Natural killer cell (primary cell): ENCODE measurements around the gene SH3BP5. TPM values are rescaled to one million over a fixed set of nuclear protein-coding genes. Genes with fewer than 3 reads are reported as not detected.

Experiments used
- ATAC-seq, 3 donors: fragments of 150-1000 bp in 2 of 3; fragments of 200-7000 bp in 1 of 3; cut with Tn5 transposase; 1 replicate in 1 of 3; 2 replicates in 2 of 3; pipeline ENCODE4 v1.10.0; 2021; ENCODE audit warnings: mild to moderate bottlenecking in 2 of 3, moderate library complexity in 2 of 3
- DNase-seq, 2 donors: peaks; one replicate each; pipeline versions ENCODE4 v3.0.0 to v3.0.0-alpha.2; 2013 to 2021; ENCODE audit warnings: mixed read lengths in 1 of 2
- H3K27ac ChIP-seq: one replicate; pipeline ENCODE4 v1.5.1; 2013; ENCODE audit warnings: mild to moderate bottlenecking, low read length
- H3K27me3 ChIP-seq: one replicate; pipeline ENCODE4 v1.6.1; 2013; ENCODE audit warnings: low read length; ENCODE audit not compliant: control insufficient read depth, insufficient read depth
- H3K36me3 ChIP-seq: one replicate; pipeline ENCODE4 v1.6.1; 2013; ENCODE audit warnings: low read length; ENCODE audit not compliant: control insufficient read depth, insufficient read depth
- H3K4me1 ChIP-seq: one replicate; pipeline ENCODE4 v1.6.1; 2013; ENCODE audit warnings: low read length; ENCODE audit not compliant: control insufficient read depth, insufficient read depth
- H3K4me3 ChIP-seq: one replicate; pipeline ENCODE4 v1.5.1; 2013; ENCODE audit warnings: low read length
- H3K9me3 ChIP-seq: one replicate; pipeline ENCODE4 v1.6.1; 2013; ENCODE audit warnings: low read length; ENCODE audit not compliant: control insufficient read depth, insufficient read depth
- H3K27ac Mint-ChIP-seq, 2 donors: one replicate each; pipeline ENCODE4 v1.8.0; 2022; ENCODE audit warnings: mild to moderate bottlenecking in 2 of 2, mixed read lengths in 2 of 2, moderate library complexity in 1 of 2
- H3K27me3 Mint-ChIP-seq, 2 donors: one replicate each; pipeline ENCODE4 v1.8.0; 2022; ENCODE audit warnings: low read depth in 2 of 2, mixed read lengths in 2 of 2
- H3K36me3 Mint-ChIP-seq: one replicate; pipeline ENCODE4 v1.8.0; 2022; ENCODE audit warnings: mixed read lengths
- H3K4me1 Mint-ChIP-seq, 2 donors: one replicate each; pipeline ENCODE4 v1.8.0; 2022; ENCODE audit warnings: mixed read lengths in 2 of 2
- H3K4me3 Mint-ChIP-seq: one replicate; pipeline ENCODE4 v1.8.0; 2022; ENCODE audit warnings: mild to moderate bottlenecking, moderate library complexity, mixed read lengths
- H3K9me3 Mint-ChIP-seq, 2 donors: one replicate each; pipeline ENCODE4 v1.8.0; 2022; ENCODE audit warnings: mixed read lengths in 2 of 2
- WGBS: methylation state at CpG from one replicate; pipeline ENCODE4 v1.1.7; 2013; ENCODE audit warnings: missing lambda C conversion rate; ENCODE audit not compliant: insufficient coverage; 5-methylcytosine and 5-hydroxymethylcytosine counted together
- intact Hi-C: fragments of 100-400 bp; cut with micrococcal nuclease; formaldehyde crosslinking; loops from one replicate; pipeline ENCODE4 v1.14.2; 2022
- total RNA-seq, 4 donors: library from RNA; stranded (reverse); fragments of 120-200 nt in 1 of 4; gene quantifications; one replicate each; pipeline versions ENCODE4 v1.2.3 to v1.2.4, GENCODE V29; 2013 to 2022
- TF ChIP-seq, protein P1 (sequence below): fragments of 200-600 bp; IDR thresholded peaks from one replicate; pipeline ENCODE4 v1.8.0; 2022; ENCODE audit warnings: antibody characterized with exemption

The SH3BP5 gene
- total RNA-seq, 3 donors from 2014 or later (not counting 1 experiment from before 2014, with no cell fraction given) = 89.4 to 129 (median 91.0) TPM

DNA sequence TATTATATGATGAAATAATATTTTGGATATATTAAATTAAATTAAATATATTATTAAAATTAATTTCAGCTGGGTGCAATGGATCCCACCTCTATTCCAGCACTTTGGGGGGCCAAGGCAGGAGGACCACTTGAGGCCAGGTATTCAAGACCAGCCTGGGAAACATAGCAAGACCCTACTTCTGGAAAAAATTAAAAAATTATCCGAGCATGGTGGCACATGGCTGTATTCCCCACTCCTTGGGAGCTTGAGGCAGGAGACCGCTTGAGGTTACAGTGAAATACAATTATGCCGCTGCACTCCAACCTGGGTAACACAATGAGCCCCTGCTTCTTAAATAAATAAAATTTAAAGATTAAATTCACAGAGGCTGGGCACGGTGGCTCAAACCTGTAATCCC lies 61.4 kb downstream of the SH3BP5 start:
- Mint-ChIP-seq H3K27me3 (no peaks in the 10 kb centered on the region), H3K9me3 (no peaks in the 10 kb centered on the region), H3K27ac (peak overlapping the region; percentile 92 to 98), H3K4me3 (peak overlapping the region; percentile 91), H3K36me3 (no peaks in the 10 kb centered on the region), H3K4me1 (peaks cover 86 to 91% of the 10 kb centered on the region in 2 donors)
- intact Hi-C loops = no loop called here
- H3K4me1 ChIP-seq = peaks cover 98% of the 10 kb centered on the region
- WGBS = 97% methylated on average over 4 of the region's 4 CpGs
- H3K36me3 ChIP-seq = peaks cover 32% of the 10 kb centered on the region
- H3K27ac ChIP-seq = peak overlapping the region; percentile 89
- no peak for DNase-seq
- H3K9me3 ChIP-seq = no peaks in the 10 kb centered on the region
- H3K4me3 ChIP-seq = no peak overlapping the region
- no peak for ATAC-seq
- no peaks in the 10 kb centered on the region for H3K27me3 ChIP-seq
- TF ChIP-seq, protein P1, sequence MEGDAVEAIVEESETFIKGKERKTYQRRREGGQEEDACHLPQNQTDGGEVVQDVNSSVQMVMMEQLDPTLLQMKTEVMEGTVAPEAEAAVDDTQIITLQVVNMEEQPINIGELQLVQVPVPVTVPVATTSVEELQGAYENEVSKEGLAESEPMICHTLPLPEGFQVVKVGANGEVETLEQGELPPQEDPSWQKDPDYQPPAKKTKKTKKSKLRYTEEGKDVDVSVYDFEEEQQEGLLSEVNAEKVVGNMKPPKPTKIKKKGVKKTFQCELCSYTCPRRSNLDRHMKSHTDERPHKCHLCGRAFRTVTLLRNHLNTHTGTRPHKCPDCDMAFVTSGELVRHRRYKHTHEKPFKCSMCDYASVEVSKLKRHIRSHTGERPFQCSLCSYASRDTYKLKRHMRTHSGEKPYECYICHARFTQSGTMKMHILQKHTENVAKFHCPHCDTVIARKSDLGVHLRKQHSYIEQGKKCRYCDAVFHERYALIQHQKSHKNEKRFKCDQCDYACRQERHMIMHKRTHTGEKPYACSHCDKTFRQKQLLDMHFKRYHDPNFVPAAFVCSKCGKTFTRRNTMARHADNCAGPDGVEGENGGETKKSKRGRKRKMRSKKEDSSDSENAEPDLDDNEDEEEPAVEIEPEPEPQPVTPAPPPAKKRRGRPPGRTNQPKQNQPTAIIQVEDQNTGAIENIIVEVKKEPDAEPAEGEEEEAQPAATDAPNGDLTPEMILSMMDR = no peak

GRCh38 chr3:15269091-15269989 lies 63.0 kb downstream of the SH3BP5 start:
- Histone ChIP-seq H3K4me3 (no peak overlapping the region), H3K36me3 (peaks cover 37% of the 10 kb centered on the region), H3K27ac (peak overlapping the region; percentile 67), H3K4me1 (peaks cover 94% of the 10 kb centered on the region), H3K27me3 (no peaks in the 10 kb centered on the region), H3K9me3 (no peaks in the 10 kb centered on the region)
- Mint-ChIP-seq H3K36me3 (no peaks in the 10 kb centered on the region), H3K9me3 (no peaks in the 10 kb centered on the region), H3K4me1 (peaks cover 86 to 90% of the 10 kb centered on the region in 2 donors), H3K4me3 (peak overlapping the region; percentile 76), H3K27ac (peak overlapping the region; percentile 92 to 98), H3K27me3 (no peaks in the 10 kb centered on the region)
- intact Hi-C loops = loop anchor here (2.0 to 5.0 kb wide), 3 partner anchors 33 to 288 kb away; partner anchors contain the start of gene CAPN7
- WGBS = 42% methylated on average over 29 of the region's 29 CpGs
- peak; percentile 82 to 92 for DNase-seq
- TF ChIP-seq, protein P1 = no peak
- ATAC-seq = peak; percentile 66 to 84 (median 71)

GRCh38 chr3:15268033-15268631 lies 64.3 kb downstream of the SH3BP5 start:
- peaks cover 37% of the 10 kb centered on the region for H3K36me3 ChIP-seq
- no peak overlapping the region for H3K27ac ChIP-seq
- TF ChIP-seq, protein P1 = peak; percentile 96
- H3K9me3 ChIP-seq = no peaks in the 10 kb centered on the region
- Mint-ChIP-seq H3K9me3 (no peaks in the 10 kb centered on the region), H3K27ac (peak overlapping the region; percentile 92 to 98), H3K36me3 (no peaks in the 10 kb centered on the region), H3K4me1 (peaks cover 86 to 88% of the 10 kb centered on the region in 2 donors), H3K4me3 (peak overlapping the region; percentile 21), H3K27me3 (no peaks in the 10 kb centered on the region)
- WGBS = 37% methylated on average over 15 of the region's 15 CpGs
- ATAC-seq (peak; percentile 55 to 78 (median 59)), DNase-seq (peak; percentile 78 to 94)
- no peaks in the 10 kb centered on the region for H3K27me3 ChIP-seq
- intact Hi-C loops = loop anchor here (1.0 to 5.0 kb wide), 6 partner anchors 34 to 289 kb away; partner anchors contain the start of genes CAPN7 and SH3BP5
- no peak overlapping the region for H3K4me3 ChIP-seq
- peaks cover 82% of the 10 kb centered on the region for H3K4me1 ChIP-seq
